WTC11 (cell line): ENCODE data around the gene PABPN1L. TPM values are rescaled to one million over a fixed set of nuclear protein-coding genes. Genes with fewer than 3 reads are reported as not detected.

Experiments used
- ATAC-seq: fragments of 200-7000 bp; cut with Tn5 transposase; 2 replicates; pipeline ENCODE4 v1.10.0; 2021; ENCODE audit warnings: mild to moderate bottlenecking, moderate library complexity
- CTCF ChIA-PET: fragments of 300-600 bp; sonication (Branson Sonifier 250); formaldehyde crosslinking; loops from one replicate; lab custom pipeline; 2021; ENCODE audit warnings: antibody characterized with exemption; lab: Charles Lee
- POLR2A ChIA-PET: fragments of 350-600 bp; sonication (Branson Sonifier 250); formaldehyde crosslinking; loops from one replicate; lab custom pipeline; 2021; ENCODE audit warnings: antibody characterized with exemption; lab: Charles Lee
- DNase-seq: peaks from one replicate; pipeline ENCODE4 v3.0.0; 2021; ENCODE audit warnings: low spot score
- H3K27ac Mint-ChIP-seq: 2 replicates; pipeline ENCODE4 v1.8.0; 2021; ENCODE audit warnings: mixed read lengths
- H3K27me3 Mint-ChIP-seq: 2 replicates; pipeline ENCODE4 v1.8.0; 2021; ENCODE audit warnings: low read depth, mild to moderate bottlenecking, moderate library complexity, mixed read lengths
- H3K36me3 Mint-ChIP-seq: 2 replicates; pipeline ENCODE4 v1.8.0; 2021; ENCODE audit warnings: mixed read lengths
- H3K4me1 Mint-ChIP-seq: 2 replicates; pipeline ENCODE4 v1.8.0; 2022; ENCODE audit warnings: mixed read lengths
- H3K4me3 Mint-ChIP-seq: 2 replicates; pipeline ENCODE4 v1.8.0; 2021; ENCODE audit warnings: mild to moderate bottlenecking, moderate library complexity, mixed read lengths
- H3K9me3 Mint-ChIP-seq: 2 replicates; pipeline ENCODE4 v1.8.0; 2021; ENCODE audit warnings: mixed read lengths
- AFF4 ChIP-seq: sonication (generic); formaldehyde crosslinking; IDR thresholded peaks from 2 replicates; pipeline ENCODE4 v1.8.1; 2023; ENCODE audit warnings: mild to moderate bottlenecking, missing genetic modification reagents, borderline replicate concordance
- AR ChIP-seq: fragments of 250-450 bp; sonication (Bioruptor Pico); IDR thresholded peaks from 2 replicates; pipeline ENCODE4 v1.9.0; 2021; ENCODE audit warnings: mild to moderate bottlenecking
- ATF6 ChIP-seq: sonication (generic); formaldehyde crosslinking; IDR thresholded peaks from 2 replicates; pipeline ENCODE4 v1.8.1; 2023; ENCODE audit warnings: mild to moderate bottlenecking, missing genetic modification reagents
- CREM ChIP-seq: sonication (generic); formaldehyde crosslinking; IDR thresholded peaks from 2 replicates; pipeline ENCODE4 v1.8.1; 2022; ENCODE audit warnings: mild to moderate bottlenecking, missing genetic modification reagents, moderate library complexity
- E2F1 ChIP-seq: sonication (generic); formaldehyde crosslinking; IDR thresholded peaks from 2 replicates; pipeline ENCODE4 v1.8.0; 2022; ENCODE audit warnings: mild to moderate bottlenecking, missing genetic modification reagents
- ELF4 ChIP-seq: sonication (generic); formaldehyde crosslinking; IDR thresholded peaks from 2 replicates; pipeline ENCODE4 v1.8.1; 2022; ENCODE audit warnings: low read depth, mild to moderate bottlenecking, moderate library complexity, missing genetic modification reagents
- EMX1 ChIP-seq: fragments of 250-450 bp; sonication (Bioruptor Pico); IDR thresholded peaks from 2 replicates; pipeline ENCODE4 v1.8.0; 2021; ENCODE audit warnings: mild to moderate bottlenecking
- FOXP1 ChIP-seq: sonication (generic); formaldehyde crosslinking; IDR thresholded peaks from 2 replicates; pipeline ENCODE4 v1.8.0; 2022; ENCODE audit warnings: missing genetic modification reagents, mild to moderate bottlenecking, moderate library complexity, borderline replicate concordance
- IRF1 ChIP-seq: sonication (generic); formaldehyde crosslinking; IDR thresholded peaks from 2 replicates; pipeline ENCODE4 v1.8.0; 2023; ENCODE audit warnings: missing genetic modification reagents
- MLX ChIP-seq: sonication (generic); formaldehyde crosslinking; IDR thresholded peaks from 2 replicates; pipeline ENCODE4 v1.8.1; 2023; ENCODE audit warnings: mild to moderate bottlenecking, missing genetic modification reagents, moderate library complexity
- NR1H2 ChIP-seq: sonication (generic); formaldehyde crosslinking; IDR thresholded peaks from 2 replicates; pipeline ENCODE4 v1.9.0; 2021; ENCODE audit warnings: mild to moderate bottlenecking, moderate library complexity, missing genetic modification reagents
- STAT6 ChIP-seq: sonication (generic); formaldehyde crosslinking; conservative IDR thresholded peaks from 2 replicates; pipeline ENCODE4 v1.8.1; 2023; ENCODE audit warnings: mild to moderate bottlenecking, low read depth, missing genetic modification reagents, moderate library complexity
- TCF7 ChIP-seq: sonication (generic); formaldehyde crosslinking; IDR thresholded peaks from 2 replicates; pipeline ENCODE4 v1.8.0; 2022; ENCODE audit warnings: mild to moderate bottlenecking, low read depth, missing genetic modification reagents, moderate library complexity
- ZNF263 ChIP-seq: sonication (generic); formaldehyde crosslinking; IDR thresholded peaks from 2 replicates; pipeline ENCODE4 v1.8.1; 2022; ENCODE audit warnings: low read depth, mild to moderate bottlenecking, moderate library complexity, missing genetic modification reagents
- ZNF423 ChIP-seq: fragments of 250-450 bp; sonication (Bioruptor Pico); IDR thresholded peaks from 2 replicates; pipeline ENCODE4 v2.1.2; 2022; ENCODE audit warnings: mild to moderate bottlenecking, moderate library complexity
- ZNF425 ChIP-seq: fragments of 250-450 bp; sonication (Bioruptor Pico); conservative IDR thresholded peaks from 2 replicates; pipeline ENCODE4 v1.9.0; 2021; ENCODE audit warnings: mild to moderate bottlenecking
- total RNA-seq: library from RNA; stranded (reverse); gene quantifications from 3 replicates; pipeline ENCODE4 v1.2.3, GENCODE V29; 2021

Gene PABPN1L
- total RNA-seq, 1 experiment from 2014 or later, result not detected

- TF ChIP-seq AR (CRISPR knock-in tag) (no peak), MLX (CRISPR knock-in tag) (no peak), FOXP1 (CRISPR knock-in tag) (no peak), CREM (CRISPR knock-in tag) (no peak), ELF4 (CRISPR knock-in tag) (no peak), IRF1 (CRISPR knock-in tag) (no peak), STAT6 (CRISPR knock-in tag) (no peak), E2F1 (no peak), AFF4 (CRISPR knock-in tag) (no peak)
- TF ChIP-seq, all 79 proteins: peak for 0
These were observed 47.3 kb downstream of the PABPN1L start (continued) for GRCh38 chr16:88819126-88819525.

GRCh38 chr16:88818575-88818874 lies 47.9 kb downstream of the PABPN1L start:
- H3K27me3 Mint-ChIP-seq, result no peaks in the 10 kb centered on the region
- peak overlapping the region; percentile 10; the same call in 1 of the 2 replicates for H3K27ac Mint-ChIP-seq
- ChIA-PET POLR2A (no interaction called here), CTCF (interaction anchor here (0.9 to 5.5 kb wide), 4 partner anchors 63 to 349 kb away, joined by 3 to 32 read pairs (median 4); no protein-coding TSS in a partner anchor)
- no peaks in the 10 kb centered on the region for H3K36me3 Mint-ChIP-seq
- H3K4me3 Mint-ChIP-seq, result no peak overlapping the region
- ATAC-seq (no peak), DNase-seq (no peak)
- H3K9me3 Mint-ChIP-seq, result no peaks in the 10 kb centered on the region
- H3K4me1 Mint-ChIP-seq, result peaks cover 4% of the 10 kb centered on the region
- TF ChIP-seq EMX1 (no peak), ELF4 (CRISPR knock-in tag) (no peak), ATF6 (CRISPR knock-in tag) (no peak), ZNF425 (CRISPR knock-in tag) (no peak), STAT6 (CRISPR knock-in tag) (no peak), ZNF423 (no peak), NR1H2 (no peak), TCF7 (no peak), ZNF263 (no peak), CREM (CRISPR knock-in tag) (no peak)
